ENCODE measurements around the gene KBTBD7.

The KBTBD7 gene

GRCh38 chr13:41193919-41194824, at the start of gene KBTBD7:
Gene KBTBD7, minus strand, starts transcription at chr13:41194569. Its CDS starts 312 bp downstream, at chr13:41194257.
- DNase-seq: peak; percentile 83 to 94

- DNase-seq: no peak
Measured at GRCh38 chr13:41241626-41242025, 47.3 kb upstream of the KBTBD7 start.

- DNase-seq: no peak
Measured at GRCh38 chr13:41236369-41236768, 42.0 kb upstream of the KBTBD7 start.

- no peak for DNase-seq
Measured at GRCh38 chr13:41232578-41233480, 38.5 kb upstream of the KBTBD7 start.

GRCh38 chr13:41231786-41232185, 37.4 kb upstream of the KBTBD7 start:
- DNase-seq: no peak

GRCh38 chr13:41231025-41231677, 36.8 kb upstream of the KBTBD7 start:
- no peak for DNase-seq

- no peak for DNase-seq
Measured at GRCh38 chr13:41229356-41229755, 35.0 kb upstream of the KBTBD7 start.

GRCh38 chr13:41224113-41225110, 30.0 kb upstream of the KBTBD7 start:
- no peak for DNase-seq

- peak in 1 of 2 experiments; percentile 55 for DNase-seq
Measured at GRCh38 chr13:41222259-41222852, 28.0 kb upstream of the KBTBD7 start.

GRCh38 chr13:41220401-41220800, 26.0 kb upstream of the KBTBD7 start:
- no peak for DNase-seq

GRCh38 chr13:41216160-41216559, 21.8 kb upstream of the KBTBD7 start:
- no peak for DNase-seq

- no peak for DNase-seq
Measured at GRCh38 chr13:41213919-41214318, 19.6 kb upstream of the KBTBD7 start.

- no peak for DNase-seq
Measured at GRCh38 chr13:41213316-41213715, 18.9 kb upstream of the KBTBD7 start.

GRCh38 chr13:41212881-41213280, 18.5 kb upstream of the KBTBD7 start:
- no peak for DNase-seq

- DNase-seq: no peak
Measured at GRCh38 chr13:41211062-41211461, 16.7 kb upstream of the KBTBD7 start.

GRCh38 chr13:41206467-41206866, 12.1 kb upstream of the KBTBD7 start:
- DNase-seq: no peak

- peak in 1 of 2 experiments; percentile 1 for DNase-seq
Measured at GRCh38 chr13:41203810-41204209, 9.4 kb upstream of the KBTBD7 start.

- DNase-seq: no peak
Measured at GRCh38 chr13:41200126-41200525, 5.8 kb upstream of the KBTBD7 start.

GRCh38 chr13:41199526-41199925, 5.2 kb upstream of the KBTBD7 start:
- DNase-seq: no peak

GRCh38 chr13:41199079-41199478, 4.7 kb upstream of the KBTBD7 start:
- DNase-seq: no peak

GRCh38 chr13:41196620-41197019, 2.3 kb upstream of the KBTBD7 start:
- no peak for DNase-seq
